Cerebellar cortex (tissue), 1 donor: ENCODE results near the gene DDX31.
A peak's percentile ranks its signal among the peaks of the same experiment; 100 is the strongest.

Experiments used
- DNase-seq: peaks from one replicate; pipeline ENCODE4 v3.0.0-alpha.2; 2015; ENCODE audit warnings: low spot score

Gene DDX31

GRCh38 chr9:132637351-132637750 lies 32.4 kb downstream of the DDX31 start:
- peak; percentile 92 for DNase-seq

GRCh38 chr9:132634327-132634726 lies 35.5 kb downstream of the DDX31 start:
- DNase-seq = no peak

DNA sequence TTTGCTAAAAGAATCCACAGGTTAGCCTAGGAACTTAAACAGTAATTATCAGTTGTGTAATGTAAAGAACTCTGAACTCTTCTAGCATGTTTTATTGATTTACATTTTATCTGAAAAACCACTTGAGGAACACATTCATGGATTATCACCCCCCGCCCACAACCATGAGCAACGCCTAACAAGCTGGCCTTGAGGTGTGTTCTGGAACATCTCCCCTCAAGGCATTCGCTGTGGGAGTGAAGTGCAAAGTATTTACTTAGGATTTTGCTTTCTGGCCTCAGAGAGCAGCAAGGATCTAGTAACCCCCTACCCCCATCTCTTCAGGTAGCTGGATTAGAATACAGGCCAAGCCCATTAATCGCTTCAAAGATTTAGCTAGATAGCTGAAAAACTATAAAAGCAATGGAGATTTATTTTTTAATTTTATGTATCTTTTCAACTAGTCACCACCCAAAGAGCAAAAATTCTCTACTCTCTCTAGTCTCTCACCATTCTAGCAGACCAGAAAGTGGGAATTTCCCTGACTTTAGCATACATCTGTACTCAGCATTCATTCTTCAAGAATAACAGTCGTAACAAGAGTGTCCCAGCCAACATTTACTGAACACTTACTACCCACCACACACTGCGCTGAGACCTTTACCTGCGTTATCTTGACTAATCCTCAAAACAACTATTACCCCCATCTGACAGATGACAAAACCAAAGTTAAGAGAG lies 37.2 kb downstream of the DDX31 start:
- DNase-seq = no peak

DNA sequence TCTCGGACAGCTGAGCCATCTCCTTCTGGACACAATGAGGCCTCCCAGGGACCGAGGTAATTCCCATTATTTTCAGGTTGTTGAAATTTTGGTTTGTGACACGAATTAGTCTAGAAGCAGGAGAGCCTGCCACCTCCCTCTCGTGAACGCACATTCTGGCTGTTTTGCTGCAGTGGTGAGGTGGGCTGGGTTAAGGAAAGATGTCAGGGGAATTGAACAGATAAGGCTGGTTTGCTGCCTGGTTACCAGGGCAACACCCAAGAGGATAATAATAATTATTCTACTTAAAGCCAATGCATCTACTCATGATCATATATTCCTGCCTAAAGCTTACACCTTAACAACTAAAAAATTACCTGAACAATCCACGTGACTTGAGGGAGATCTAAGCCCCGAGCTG lies 38.1 kb downstream of the DDX31 start:
- DNase-seq = no peak

DNA sequence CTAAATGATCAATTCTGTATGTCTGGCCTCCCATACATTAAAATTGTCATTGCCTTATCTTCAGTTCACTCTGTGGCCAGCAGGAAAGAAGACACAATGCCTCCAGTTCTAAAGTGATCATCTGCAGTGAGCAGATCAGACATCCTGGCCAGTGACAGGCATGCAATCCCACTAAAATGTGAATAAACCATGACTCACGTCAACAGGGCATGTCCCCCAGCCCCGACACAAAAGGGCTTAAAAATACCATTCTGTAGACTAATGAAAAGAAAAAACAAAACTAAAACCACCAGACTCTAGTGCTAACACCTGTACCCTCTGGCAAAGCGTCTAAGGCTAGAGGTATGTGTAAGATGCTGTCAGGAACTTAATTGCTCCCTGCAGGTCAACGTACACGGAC lies 38.5 kb downstream of the DDX31 start:
- no peak for DNase-seq

DNA sequence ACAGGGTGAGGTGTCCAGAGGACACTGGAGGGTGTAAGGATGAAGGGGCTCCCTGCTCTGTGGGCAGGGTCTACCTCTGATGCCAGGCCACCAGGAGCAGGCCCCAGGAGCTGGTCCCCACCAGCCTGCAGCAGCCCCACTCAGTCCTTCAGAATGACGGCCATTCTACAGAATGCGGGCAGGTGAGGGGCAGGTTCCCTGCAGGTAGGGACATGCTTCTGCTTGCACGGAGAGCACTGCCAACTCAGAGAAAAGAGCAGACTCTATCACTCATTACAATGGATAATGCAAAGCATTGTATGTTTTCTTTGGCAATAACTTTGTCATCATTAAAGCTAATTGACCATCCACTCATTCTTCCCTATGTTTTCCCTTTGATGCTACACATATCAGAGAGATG lies 39.0 kb downstream of the DDX31 start:
- DNase-seq = no peak

- DNase-seq = peak; percentile 62
These were observed 39.7 kb downstream of the DDX31 start for GRCh38 chr9:132630116-132630515.

DNA sequence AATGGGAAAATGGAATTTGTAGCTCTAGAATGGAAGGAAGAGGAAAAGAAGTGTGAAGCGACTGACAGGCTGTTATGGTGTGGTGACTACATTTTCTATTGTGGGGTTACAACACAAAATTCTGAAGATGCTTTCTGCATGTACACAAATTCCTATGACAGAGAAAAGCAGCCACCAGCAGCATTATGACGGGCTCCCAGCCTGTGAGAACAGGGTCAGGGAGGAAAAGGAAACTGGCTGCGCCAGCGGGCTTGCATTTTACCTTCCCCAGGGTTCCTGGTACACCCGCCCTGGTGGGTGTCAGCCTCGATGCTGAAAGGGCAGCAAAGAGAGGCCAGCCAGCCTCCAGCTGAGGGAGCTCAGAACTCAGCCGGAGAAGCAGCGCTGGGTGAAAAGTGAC lies 41.0 kb downstream of the DDX31 start:
- DNase-seq = no peak

GRCh38 chr9:132627594-132627993 lies 42.2 kb downstream of the DDX31 start:
- no peak for DNase-seq

DNA sequence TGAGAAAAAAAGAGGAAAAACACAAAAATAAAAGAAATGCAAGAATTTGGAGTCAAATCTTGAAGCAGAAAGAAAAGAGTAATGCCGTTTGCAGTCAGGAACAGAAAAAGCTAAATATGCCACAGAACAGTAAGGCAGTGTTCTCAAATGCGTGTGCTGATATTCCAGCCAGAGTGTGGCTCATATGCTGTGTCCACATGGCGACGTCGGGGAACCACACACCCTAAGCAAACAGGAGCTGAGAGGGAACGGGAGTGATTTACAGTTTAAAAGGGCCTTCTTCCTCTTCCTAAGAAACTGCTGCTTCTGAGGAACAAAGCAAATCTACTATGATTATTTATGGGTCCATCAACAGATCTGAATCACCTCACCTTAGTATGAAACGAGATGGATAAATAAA lies 42.7 kb downstream of the DDX31 start:
- no peak for DNase-seq

DNA sequence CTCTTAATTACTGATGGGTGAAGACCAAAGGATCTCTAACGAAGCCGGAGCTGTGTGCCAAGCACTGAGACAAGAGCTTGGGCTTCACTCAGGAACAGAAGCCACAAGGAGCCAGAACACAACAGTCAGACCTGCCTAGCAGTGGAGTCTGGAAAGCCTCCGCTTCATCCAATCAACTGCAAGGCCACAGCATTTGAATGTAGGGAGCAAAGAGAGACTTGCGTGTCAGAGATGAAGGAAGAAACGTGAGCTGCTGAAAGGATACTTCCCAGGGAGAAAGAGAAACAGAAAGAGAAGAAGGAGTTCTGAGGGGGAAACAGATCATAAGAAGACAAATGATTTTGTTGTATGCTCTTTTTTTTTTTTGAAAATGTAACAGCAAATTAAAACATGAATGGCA lies 43.5 kb downstream of the DDX31 start:
- DNase-seq = no peak

GRCh38 chr9:132622159-132622558 lies 47.6 kb downstream of the DDX31 start:
- DNase-seq = no peak

- DNase-seq = no peak
These were observed 53.1 kb downstream of the DDX31 start for GRCh38 chr9:132616725-132617124.

- DNase-seq = no peak
These were observed 54.0 kb downstream of the DDX31 start for GRCh38 chr9:132615774-132616173.

- no peak for DNase-seq
These were observed 55.5 kb downstream of the DDX31 start for GRCh38 chr9:132614324-132614723.

DNA sequence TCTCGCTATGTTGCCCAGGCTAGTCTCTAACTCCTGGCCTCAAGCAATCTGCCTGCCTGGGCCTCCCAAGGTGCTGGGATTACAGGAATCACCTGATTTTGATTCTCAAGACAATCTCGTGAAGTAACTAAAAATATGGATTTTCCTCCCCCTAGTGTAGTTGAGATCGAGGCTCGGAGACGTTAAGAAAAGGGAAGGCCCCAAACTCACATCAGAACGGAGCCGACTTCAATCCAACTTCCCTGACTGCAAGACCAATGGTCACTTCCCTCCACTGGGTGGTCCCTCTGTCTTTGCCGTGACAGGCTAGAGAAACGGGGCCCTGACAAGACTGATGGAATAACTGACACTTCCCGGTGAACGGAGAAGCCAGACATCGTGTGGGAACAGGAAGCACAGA lies 59.1 kb downstream of the DDX31 start:
- no peak for DNase-seq

- DNase-seq = no peak
These were observed 60.0 kb downstream of the DDX31 start for GRCh38 chr9:132609829-132610228.

GRCh38 chr9:132609184-132609583 lies 60.6 kb downstream of the DDX31 start:
- no peak for DNase-seq

- no peak for DNase-seq
These were observed 63.7 kb downstream of the DDX31 start for GRCh38 chr9:132606066-132606465.

DNA sequence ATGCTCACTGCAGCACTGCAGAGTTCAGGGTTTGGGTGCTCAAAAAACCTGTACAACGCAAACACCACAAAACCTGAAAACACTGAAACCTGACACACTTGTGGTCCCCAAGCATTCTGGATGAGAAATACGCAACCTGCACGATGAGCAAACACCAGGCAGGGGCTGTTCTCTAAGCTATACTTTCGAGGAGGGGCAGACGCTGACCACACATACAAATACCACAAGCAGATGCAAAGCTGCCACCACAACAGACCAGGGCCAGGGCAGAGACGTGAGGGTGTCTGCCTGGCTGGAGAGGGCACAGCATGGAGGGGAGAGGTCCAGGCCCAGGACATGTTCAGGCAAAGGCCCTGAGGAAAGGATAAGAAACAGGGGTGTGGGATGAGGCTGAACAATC lies 64.4 kb downstream of the DDX31 start:
- DNase-seq = no peak

DNA sequence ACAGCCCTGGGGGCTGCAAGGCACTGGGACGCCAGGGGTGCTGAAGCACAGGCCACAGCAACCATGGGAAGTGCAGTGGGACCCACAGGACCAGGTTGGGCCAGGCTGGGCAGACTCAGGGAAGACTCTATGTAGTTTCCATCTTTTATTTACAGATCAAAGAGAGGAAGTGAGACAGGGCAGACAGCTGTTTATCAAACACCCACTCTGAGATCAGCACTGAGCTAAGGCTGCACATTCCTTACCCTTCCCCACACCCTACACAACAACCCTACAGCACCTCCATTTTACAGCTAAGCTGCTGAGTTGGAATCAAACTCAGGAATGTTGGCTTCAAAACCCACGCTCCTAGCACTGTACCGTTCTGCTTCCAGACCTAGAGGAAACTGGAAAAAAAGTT lies 67.6 kb downstream of the DDX31 start:
- DNase-seq = no peak

DNA sequence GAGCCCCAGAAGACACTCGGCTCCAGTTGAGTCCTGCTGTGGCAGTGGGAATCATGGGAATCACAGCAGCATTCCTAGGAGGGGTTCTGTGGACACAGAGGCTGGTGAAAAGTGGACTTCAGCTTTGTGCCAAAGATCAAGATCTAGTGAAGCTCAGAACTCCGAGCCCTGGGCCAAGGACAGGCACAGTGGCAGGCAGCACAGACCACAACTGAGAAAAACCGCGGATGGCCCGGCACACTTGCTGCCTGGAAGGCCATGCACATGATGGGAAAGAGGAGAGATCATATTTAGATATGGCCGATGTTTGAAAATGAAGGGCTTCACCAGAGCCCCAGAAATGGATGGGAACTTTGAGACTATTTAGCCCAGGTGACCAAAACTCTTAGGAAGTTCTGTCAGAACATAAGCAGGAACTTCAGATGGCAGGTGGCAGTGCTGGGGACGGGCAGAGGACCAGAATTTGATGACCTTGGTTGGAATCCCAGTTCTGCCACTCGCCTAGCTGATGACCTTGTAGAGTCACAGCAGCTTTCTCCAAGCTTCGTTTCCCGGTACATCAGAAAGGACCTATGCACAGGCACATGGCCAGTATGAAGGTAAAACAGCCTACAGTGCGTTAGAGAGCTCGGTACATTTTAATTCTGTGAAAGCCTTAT lies 69.3 kb downstream of the DDX31 start:
- DNase-seq = no peak

DNA sequence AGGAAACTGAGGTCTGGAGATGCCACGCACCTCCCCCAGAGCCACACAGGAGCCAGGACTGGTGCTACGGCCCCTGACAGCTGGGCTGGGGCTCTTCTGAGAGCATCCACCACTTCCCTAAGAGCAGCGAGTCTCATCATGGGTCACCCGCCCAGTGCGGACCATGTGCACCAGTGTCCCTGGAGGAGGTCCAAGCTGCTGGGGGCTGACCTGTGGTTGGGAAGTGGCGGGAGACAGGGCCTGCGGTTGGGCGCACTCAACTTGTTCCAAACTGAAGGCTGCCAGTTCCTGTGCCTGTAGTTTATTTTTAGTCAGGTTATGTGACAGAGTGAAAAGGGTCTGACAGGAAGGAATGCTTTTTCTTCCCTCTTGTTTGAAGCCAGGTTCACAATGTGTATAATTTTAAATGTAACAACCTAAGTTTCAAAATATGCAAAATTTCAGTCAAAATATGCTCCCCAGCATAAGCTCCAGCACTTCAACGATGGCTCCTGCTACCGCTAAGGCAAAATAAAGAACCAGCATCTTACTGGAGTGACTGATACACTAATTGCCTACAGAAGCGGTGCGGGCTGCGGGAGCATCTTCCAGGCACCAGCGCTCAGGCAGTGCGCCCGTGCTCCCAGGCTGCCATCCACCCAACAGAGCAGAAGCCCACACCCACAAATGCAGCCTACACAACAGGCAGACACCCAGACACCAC lies 72.6 kb downstream of the DDX31 start:
- DNase-seq = peak; percentile 52
